Measurements from ENCODE around the gene SLC22A5. TPM values are rescaled to one million over a fixed set of nuclear protein-coding genes. Genes with fewer than 3 reads are reported as not detected.

SLC22A5 gene
- total and polyA plus RNA-seq, 9 of the 15 experiments (the other 6 are each of a cell fraction or from before 2014, with no cell fraction given) = 3.0 to 16.6 (median 8.3) TPM

- TF ChIP-seq ADNP (tag; IDR thresholded peaks at IDR 0.05) (no peak), MEIS2 (IDR thresholded peaks at IDR 0.05; ENCODE audit: partially characterized antibody) (peak; percentile 12), PCBP2 (IDR thresholded peaks at IDR 0.05; ENCODE audit: low read depth, low read length, poor library complexity, severe bottlenecking) (no peak), MLX (CRISPR knock-in tag; conservative IDR thresholded peaks at IDR 0.05) (no peak), AFF1 (IDR thresholded peaks at IDR 0.05; ENCODE audit: low read depth in 1 of 2, partially characterized antibody in 2 of 2) (peak in 1 of 2 experiments; percentile 24), MYNN (IDR thresholded peaks at IDR 0.05) (no peak), MYNN (CRISPR knock-in tag; IDR thresholded peaks at IDR 0.05) (no peak), NFIC (IDR thresholded peaks at IDR 0.05) (no peak), RHOXF2B (CRISPR knock-in tag; conservative IDR thresholded peaks at IDR 0.05) (no peak), KDM1A (IDR thresholded peaks at IDR 0.05) (peak in 1 of 2 experiments; percentile 21; a peak in 1 of 4 replicates), ZNF408 (CRISPR knock-in tag; IDR thresholded peaks at IDR 0.05; ENCODE audit: low read depth) (no peak), TRIM25 (IDR thresholded peaks at IDR 0.05; ENCODE audit: borderline replicate concordance) (no peak), ZKSCAN1 (IDR thresholded peaks at IDR 0.05; ENCODE audit: low read depth, low read length) (no peak), RBM15 (IDR thresholded peaks at IDR 0.05; ENCODE audit: insufficient read depth, low read length) (no peak), SETDB1 (IDR thresholded peaks at IDR 0.05; ENCODE audit: low read length) (no peak), NCOA6 (IDR thresholded peaks at IDR 0.05) (no peak), ZNF511 (CRISPR knock-in tag; IDR thresholded peaks at IDR 0.05) (no peak), BDP1 (IDR thresholded peaks at IDR 0.05; ENCODE audit: insufficient read depth, insufficient read length) (no peak), ZNF263 (CRISPR knock-in tag; IDR thresholded peaks at IDR 0.05; ENCODE audit: borderline replicate concordance) (no peak), SIX5 (IDR thresholded peaks at IDR 0.05; ENCODE audit: borderline replicate concordance in 1 of 2, insufficient read depth in 1 of 2, low read depth in 1 of 2, low read length in 2 of 2) (no peak), TCF15 (CRISPR knock-in tag; IDR thresholded peaks at IDR 0.05) (no peak), RB1 (IDR thresholded peaks at IDR 0.05; ENCODE audit: low read depth) (no peak)
Observed at GRCh38 chr5:132370971-132371602, 1.6 kb downstream of the SLC22A5 start (continued).
